GM19468 (cell line): ENCODE results near the gene DLG2.

Experiments
- ATAC-seq: cut with Tn5 transposase; IDR thresholded peaks from one replicate; pipeline ENCODE4 v1.9.1; 2021; ENCODE audit warnings: mild to moderate bottlenecking, moderate library complexity, moderate number of reproducible peaks; ENCODE audit not compliant: unreplicated experiment; ENCODE audit errors: extremely low read depth

Gene DLG2

GRCh38 chr11:84137960-84138359 is 1489.2 kb downstream of the DLG2 start:
- ATAC-seq: no peak

GRCh38 chr11:84137505-84137904 is 1489.6 kb downstream of the DLG2 start:
- no peak for ATAC-seq

- no peak for ATAC-seq
These were observed 1490.2 kb downstream of the DLG2 start for GRCh38 chr11:84136926-84137325.

GRCh38 chr11:84130646-84131427 is 1496.3 kb downstream of the DLG2 start:
- ATAC-seq: no peak

- no peak for ATAC-seq
These were observed 1497.1 kb downstream of the DLG2 start for GRCh38 chr11:84129961-84130576.

GRCh38 chr11:84128840-84129239 is 1498.3 kb downstream of the DLG2 start:
- no peak for ATAC-seq

GRCh38 chr11:84117394-84117793 is 1509.8 kb downstream of the DLG2 start:
- no peak for ATAC-seq

DNA sequence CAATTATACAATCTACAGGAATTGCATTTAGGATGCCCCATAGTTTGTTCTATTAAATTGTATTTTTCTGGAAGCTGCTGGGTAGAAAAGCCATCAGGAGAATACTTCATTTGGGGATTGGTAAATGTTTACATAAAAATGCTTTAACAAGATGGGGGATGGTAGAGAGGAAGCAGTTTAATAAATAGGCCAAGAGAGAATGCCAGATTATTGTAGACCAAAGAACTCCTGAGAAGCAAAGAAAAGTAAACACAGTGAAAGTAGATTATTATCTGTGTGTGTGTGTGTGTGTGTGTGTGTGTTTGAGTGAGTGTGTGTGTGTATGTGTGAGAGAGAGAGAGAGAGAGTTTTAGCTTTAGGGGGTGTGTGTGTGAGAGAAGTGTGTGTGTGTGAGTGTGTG is 1520.6 kb downstream of the DLG2 start:
- ATAC-seq: no peak

DNA sequence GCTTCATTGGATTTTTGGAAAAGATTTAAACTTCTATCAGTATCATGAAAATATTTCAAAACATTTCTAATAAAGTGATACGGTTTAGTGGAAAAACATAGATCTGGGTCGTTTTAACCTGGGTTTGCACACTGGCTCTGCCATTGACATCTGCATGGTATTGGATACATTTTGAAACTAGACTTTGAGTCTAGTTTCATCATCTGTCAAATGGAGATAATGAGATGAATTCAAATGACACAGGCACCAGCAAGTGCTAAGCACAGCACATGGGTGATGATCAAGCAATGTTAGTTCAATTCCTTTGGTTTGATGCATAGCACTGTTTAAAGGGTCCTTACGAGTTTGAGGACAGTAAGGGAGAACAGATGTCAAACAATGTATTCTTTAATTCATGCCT is 1522.0 kb downstream of the DLG2 start:
- no peak for ATAC-seq

- no peak for ATAC-seq
These were observed 1524.0 kb downstream of the DLG2 start for GRCh38 chr11:84103096-84103495.

DNA sequence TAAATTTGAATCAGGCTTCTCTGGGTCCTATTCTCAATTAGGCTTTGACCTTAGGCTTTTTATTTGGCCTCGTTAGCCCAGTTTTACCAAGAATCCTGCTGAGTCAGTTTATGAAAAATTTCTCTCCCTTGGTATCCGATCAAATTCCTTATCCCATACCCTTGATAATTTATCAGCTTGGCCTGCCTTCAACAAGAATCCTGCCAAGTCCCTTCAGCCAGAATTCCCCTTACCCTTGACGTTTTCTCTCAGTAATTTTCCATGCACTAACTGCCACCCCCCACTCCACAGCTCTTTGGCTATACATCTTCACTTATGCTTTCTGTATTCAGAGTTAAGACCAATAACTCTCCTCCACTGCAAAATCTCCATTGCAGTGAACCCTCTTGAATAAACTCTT is 1530.0 kb downstream of the DLG2 start:
- no peak for ATAC-seq

- no peak for ATAC-seq
These were observed 1535.7 kb downstream of the DLG2 start for GRCh38 chr11:84091212-84091986.

GRCh38 chr11:84089072-84090057 is 1537.8 kb downstream of the DLG2 start:
- ATAC-seq: no peak

GRCh38 chr11:84071851-84072250 is 1555.3 kb downstream of the DLG2 start:
- ATAC-seq: no peak

- no peak for ATAC-seq
These were observed 1558.1 kb downstream of the DLG2 start for GRCh38 chr11:84069048-84069447.

GRCh38 chr11:84061726-84062125 is 1565.4 kb downstream of the DLG2 start:
- no peak for ATAC-seq

DNA sequence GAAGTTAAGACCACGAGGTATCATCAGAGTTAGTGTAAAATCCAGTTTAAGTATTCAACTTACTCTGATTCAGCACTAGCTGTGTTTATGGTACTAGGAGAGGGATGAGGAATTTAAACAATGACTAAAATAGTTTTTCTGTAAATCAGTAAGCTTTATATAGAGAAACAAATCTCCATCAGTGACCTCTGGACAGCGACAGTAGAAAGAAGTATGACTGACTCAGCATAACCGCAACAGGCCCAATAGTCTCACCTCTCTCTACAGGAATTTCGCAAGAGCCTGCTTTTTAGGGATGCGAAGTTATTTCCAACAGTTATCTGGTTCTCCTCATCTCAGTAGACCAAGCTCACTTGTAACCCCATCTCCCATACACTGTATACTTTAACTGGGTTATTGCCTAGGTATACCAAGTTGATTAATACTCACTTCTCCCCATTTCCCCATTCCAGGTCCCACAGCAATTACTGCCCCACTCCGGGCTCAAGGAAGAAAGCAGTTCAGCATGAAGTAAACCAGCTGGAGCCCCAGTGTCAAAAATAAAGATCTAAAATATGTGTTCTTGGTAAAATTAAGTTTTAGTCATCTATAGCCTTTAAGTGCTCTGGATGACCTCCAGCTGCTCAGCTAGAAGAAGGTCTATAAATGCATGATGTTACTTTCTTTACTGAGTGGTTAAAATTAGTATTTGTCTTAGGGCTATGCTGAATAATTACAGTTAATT is 1570.3 kb downstream of the DLG2 start:
- ATAC-seq: no peak

GRCh38 chr11:84045146-84045545 is 1582.0 kb downstream of the DLG2 start:
- no peak for ATAC-seq

DNA sequence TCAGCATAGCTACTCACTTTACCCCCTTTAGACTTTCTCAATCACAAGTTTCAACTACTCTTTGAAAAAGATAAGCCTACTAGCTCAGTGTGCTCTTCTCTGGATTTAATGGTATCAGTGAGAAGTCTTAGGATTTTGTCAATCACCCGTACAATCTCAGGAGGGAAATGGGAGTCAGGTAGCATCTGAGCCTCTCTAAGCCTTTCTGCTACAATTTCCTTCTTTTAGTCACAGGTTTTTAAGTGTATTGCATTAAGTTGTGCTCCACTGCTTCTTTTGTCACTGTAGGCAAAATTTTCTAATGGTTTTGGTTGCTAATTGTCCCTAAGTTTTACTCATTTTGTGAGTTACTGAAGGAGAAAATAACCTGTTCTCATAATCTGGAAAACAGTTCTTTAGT is 1582.4 kb downstream of the DLG2 start:
- ATAC-seq: no peak
